IMR-90 (cell line): ENCODE measurements around the gene RHOF. TPM values are rescaled to one million over a fixed set of nuclear protein-coding genes. Genes with fewer than 3 reads are reported as not detected.

ENCODE experiments used
- ATAC-seq: fragments of 200-7000 bp; cut with Tn5 transposase; 2 replicates; pipeline ENCODE4 v1.9.1; 2020; ENCODE audit warnings: low read depth, mild to moderate bottlenecking, moderate library complexity
- BruUV-seq: library from RNA; stranded (reverse); fragments of 400-500 nt; replicated peaks from 2 replicates; lab custom pipeline; 2021; lab: Mats Ljungman, UMichigan
- CTCF ChIA-PET: fragments of 300-600 bp; formaldehyde crosslinking; extraction: SDS; loops from one replicate; lab custom pipeline; 2021; ENCODE audit warnings: antibody characterized with exemption; lab: Yijun Ruan, JAX
- POLR2A ChIA-PET: fragments of 300-600 bp; sonication (Branson Sonifier 250); formaldehyde crosslinking; loops from one replicate; lab custom pipeline; 2022; ENCODE audit warnings: antibody characterized with exemption; ENCODE audit not compliant: unreplicated experiment; lab: Charles Lee
- DNase-seq: peaks from one replicate; pipeline ENCODE4 v3.0.0; 2013
- H2AFZ ChIP-seq: replicated peaks from 2 replicates; pipeline ENCODE3; 2013; ENCODE audit warnings: low read length, mild to moderate bottlenecking; ENCODE audit not compliant: poor library complexity
- H2AK5ac ChIP-seq: 2 replicates; pipeline ENCODE4 v1.6.1; 2013; ENCODE audit warnings: low read depth, low read length, inconsistent platforms
- H2AK9ac ChIP-seq: replicated peaks from 2 replicates; pipeline ENCODE3; 2013; ENCODE audit warnings: mild to moderate bottlenecking, low read depth, low read length, moderate library complexity; ENCODE audit not compliant: poor library complexity
- H2BK120ac ChIP-seq: 2 replicates; pipeline ENCODE4 v1.6.1; 2013; ENCODE audit warnings: low read depth, low read length, inconsistent platforms
- H2BK15ac ChIP-seq: 3 replicates; pipeline ENCODE4 v1.6.1; 2013; ENCODE audit warnings: low read depth, low read length, inconsistent platforms
- H2BK20ac ChIP-seq: 2 replicates; pipeline ENCODE4 v1.6.1; 2013; ENCODE audit warnings: low read depth, mild to moderate bottlenecking, inconsistent platforms, low read length, moderate library complexity
- H2BK5ac ChIP-seq: 2 replicates; pipeline ENCODE4 v1.6.1; 2013; ENCODE audit warnings: mild to moderate bottlenecking, low read depth, low read length, inconsistent platforms; ENCODE audit not compliant: poor library complexity, severe bottlenecking
- H3K14ac ChIP-seq: replicated peaks from 2 replicates; pipeline ENCODE4 v1.6.1; 2013; ENCODE audit warnings: low read depth, low read length, inconsistent platforms
- H3K18ac ChIP-seq: 2 replicates; pipeline ENCODE4 v1.6.1; 2013; ENCODE audit warnings: low read depth, low read length, control low read depth
- H3K23ac ChIP-seq: 2 replicates; pipeline ENCODE4 v1.6.1; 2013; ENCODE audit warnings: low read depth, low read length, inconsistent platforms
- H3K27ac ChIP-seq: 2 replicates; pipeline ENCODE4 v1.5.1; 2013; ENCODE audit warnings: mild to moderate bottlenecking, control low read depth, low read length; ENCODE audit not compliant: insufficient read depth
- H3K27me3 ChIP-seq: 2 replicates; pipeline ENCODE4 v1.6.1; 2013; ENCODE audit warnings: low read length; ENCODE audit not compliant: control insufficient read depth, insufficient read depth
- H3K36me3 ChIP-seq: 2 replicates; pipeline ENCODE4 v1.6.1; 2013; ENCODE audit warnings: low read length, mixed read lengths; ENCODE audit not compliant: control insufficient read depth, insufficient read depth
- H3K4ac ChIP-seq: 2 replicates; pipeline ENCODE4 v1.6.1; 2013; ENCODE audit warnings: low read depth, low read length, inconsistent platforms
- H3K4me1 ChIP-seq: 2 replicates; pipeline ENCODE4 v1.6.1; 2013; ENCODE audit warnings: low read length, mixed read lengths; ENCODE audit not compliant: control insufficient read depth, insufficient read depth
- H3K4me2 ChIP-seq: 2 replicates; pipeline ENCODE4 v1.6.1; 2013; ENCODE audit warnings: low read depth, mild to moderate bottlenecking, control low read depth, low read length, moderate library complexity
- H3K4me3 ChIP-seq: 2 replicates; pipeline ENCODE4 v1.5.1; 2013; ENCODE audit warnings: low read depth, mild to moderate bottlenecking, control low read depth, low read length, moderate library complexity; ENCODE audit not compliant: insufficient read depth
- H3K56ac ChIP-seq: 2 replicates; pipeline ENCODE4 v1.6.1; 2013; ENCODE audit warnings: low read length, inconsistent platforms; ENCODE audit not compliant: insufficient read depth; ENCODE audit errors: extremely low read depth
- H3K79me1 ChIP-seq, 2 experiments: 2 replicates each; pipeline ENCODE4 v1.6.1; 2013; ENCODE audit warnings: low read length in 2 of 2, inconsistent platforms in 1 of 2, low read depth in 1 of 2
- H3K9ac ChIP-seq: 2 replicates; pipeline ENCODE4 v1.6.1; 2013; ENCODE audit warnings: low read depth, low read length, control low read depth
- H3K9me1 ChIP-seq: 2 replicates; pipeline ENCODE4 v1.6.1; 2013; ENCODE audit warnings: low read length, inconsistent platforms; ENCODE audit not compliant: insufficient read depth
- H3K9me3 ChIP-seq: 2 replicates; pipeline ENCODE4 v1.6.1; 2013; ENCODE audit warnings: low read length; ENCODE audit not compliant: control insufficient read depth, insufficient read depth
- H4K20me1 ChIP-seq: 2 replicates; pipeline ENCODE4 v1.6.1; 2013; ENCODE audit warnings: low read length, inconsistent platforms; ENCODE audit not compliant: insufficient read depth
- H4K5ac ChIP-seq: 2 replicates; pipeline ENCODE4 v1.6.1; 2013; ENCODE audit warnings: mild to moderate bottlenecking, low read depth, low read length, control low read depth
- H4K8ac ChIP-seq, 2 experiments: 2 replicates each; pipeline ENCODE4 v1.6.1; 2013; ENCODE audit warnings: low read depth in 2 of 2, low read length in 2 of 2, control low read depth in 1 of 2, inconsistent platforms in 1 of 2
- H4K91ac ChIP-seq: 2 replicates; pipeline ENCODE4 v1.6.1; 2013; ENCODE audit warnings: low read depth, low read length, inconsistent platforms; ENCODE audit not compliant: insufficient read depth
- BHLHE40 ChIP-seq: fragments of 150-350 bp; IDR thresholded peaks from 2 replicates; pipeline ENCODE4 v1.6.1; 2016; ENCODE audit warnings: mild to moderate bottlenecking, low read depth, low read length
- FOS ChIP-seq: fragments of 150-350 bp; IDR thresholded peaks from 2 replicates; pipeline ENCODE4 v1.6.1; 2016; ENCODE audit warnings: low read depth, low read length
- POLR2A ChIP-seq: IDR thresholded peaks from 2 replicates; pipeline ENCODE4 v1.6.1; 2012; ENCODE audit warnings: mild to moderate bottlenecking, low read depth, low read length
- SMC3 ChIP-seq: fragments of 150-350 bp; IDR thresholded peaks from 2 replicates; pipeline ENCODE4 v1.6.1; 2016; ENCODE audit warnings: low read depth, mild to moderate bottlenecking, antibody characterized with exemption, low read length, moderate library complexity
- WGBS, 2 experiments: methylation state at CpG; one replicate each; pipeline versions ENCODE4 v1.1.5 to v1.1.7; 2013; ENCODE audit warnings: missing lambda C conversion rate in 2 of 2; ENCODE audit not compliant: insufficient read length in 1 of 2; ENCODE audit errors: extremely low coverage in 2 of 2; 5-methylcytosine and 5-hydroxymethylcytosine counted together
- dilution Hi-C: fragments of 300-500 bp; cut with HindIII; formaldehyde crosslinking; loops from one replicate; pipeline ENCODE4 v1.14.3; 2018; ENCODE audit warnings: low sequenced_read_pairs; ENCODE audit not compliant: unreplicated experiment
- in situ Hi-C: fragments of 300-500 bp; cut with MboI; formaldehyde crosslinking; loops from 3 replicates; pipeline ENCODE4 v1.14.3; 2019; ENCODE audit warnings: low sequenced_read_pairs, inconsistent platforms, mixed read lengths
- intact Hi-C: fragments of 100-400 bp; cut with micrococcal nuclease; formaldehyde crosslinking; loops from 2 replicates; pipeline ENCODE4 v1.10.0; 2022
- polyA plus RNA-seq, 3 experiments: library from polyadenylated mRNA; depleted of rRNA; stranded (reverse); fragments of >200 nt; gene quantifications; 2 replicates each; pipeline ENCODE4 v1.2.3, GENCODE V29; 2012; ENCODE audit warnings: low replicate concordance in 1 of 3
- total RNA-seq: library from RNA; depleted of rRNA; stranded (reverse); fragments of >200 nt; gene quantifications from 2 replicates; pipeline ENCODE4 v1.2.3, GENCODE V29; 2012

The RHOF gene
- total and polyA plus RNA-seq, 2 of the 4 experiments (the other 2 are of a cell fraction) = 3.0 to 5.1 TPM

- H4K5ac ChIP-seq = no peak overlapping the region
- no peak overlapping the region for H3K23ac ChIP-seq
- no peaks in the 10 kb centered on the region for H3K9me1 ChIP-seq
- dilution Hi-C loops = no loop called here
- H2BK120ac ChIP-seq = no peak overlapping the region
- intact Hi-C loops = no loop called here
- 100% methylated on average over 4 of the region's 27 CpGs; no CpG with 5 or more reads in 1 of the 2 experiments for WGBS, 2 experiments
- H4K91ac ChIP-seq = no peak overlapping the region
- DNase-seq = no peak
- H3K9me3 ChIP-seq = no peaks in the 10 kb centered on the region
- no peak overlapping the region for H2BK20ac ChIP-seq
- no peak overlapping the region for H3K4me3 ChIP-seq
- ATAC-seq = no peak
- H2AK9ac ChIP-seq = no peak overlapping the region
- TF ChIP-seq POLR2A (no peak), SMC3 (no peak), BHLHE40 (no peak), FOS (no peak)
- no peak overlapping the region for H3K9ac ChIP-seq
- CTCF ChIA-PET = interaction anchor here (4.1 kb wide), 1 partner anchor 15 kb away, joined by 49 read pairs; the partner anchor contains the start of gene RHOF
- no peak overlapping the region for H3K56ac ChIP-seq
- H2BK15ac ChIP-seq = no peak overlapping the region
- peaks cover 22 to 71% of the 10 kb centered on the region in 2 experiments; a peak in 3 of 4 replicates for H3K79me1 ChIP-seq
- TSS peak; percentile 78 for BruUV-seq
- H3K4ac ChIP-seq = no peak overlapping the region
- H3K18ac ChIP-seq = no peak overlapping the region
- H2BK5ac ChIP-seq = no peak overlapping the region
- no peak overlapping the region for H4K8ac ChIP-seq
- no peaks in the 10 kb centered on the region for H3K27me3 ChIP-seq
- H3K27ac ChIP-seq = no peak overlapping the region
- H2AK5ac ChIP-seq = no peak overlapping the region
- peaks cover 66% of the 10 kb centered on the region for H4K20me1 ChIP-seq
- in situ Hi-C loops = no loop called here
- POLR2A ChIA-PET = interaction anchor here (1.7 kb wide), 1 partner anchor 8 kb away, joined by 20 read pairs; no protein-coding TSS in a partner anchor
- H2AFZ ChIP-seq = no peak overlapping the region
- H3K4me2 ChIP-seq = no peak overlapping the region
- H3K36me3 ChIP-seq = peaks cover 49% of the 10 kb centered on the region
- H3K14ac ChIP-seq = no peak overlapping the region
- H3K4me1 ChIP-seq = peaks cover 23% of the 10 kb centered on the region
Observed at GRCh38 chr12:121809712-121810116, 16.2 kb upstream of the RHOF start.
